H1 (cell line): Measurements from ENCODE around the gene FCRL5. TPM values are rescaled to one million over a fixed set of nuclear protein-coding genes. Genes with fewer than 3 reads are reported as not detected.

Experiments
- EP300 ChIP-seq, 2 experiments: IDR thresholded peaks; 1 replicate in 1 of 2; 2 replicates in 1 of 2; pipeline ENCODE4 v1.6.1; 2011 to 2012; ENCODE audit warnings: low read depth in 2 of 2, low read length in 2 of 2, mild to moderate bottlenecking in 2 of 2, borderline replicate concordance in 1 of 2, inconsistent platforms in 1 of 2, moderate library complexity in 1 of 2
- EZH2 ChIP-seq: fragments of 200-600 bp; sonication (generic); IDR thresholded peaks from 2 replicates; pipeline ENCODE4 v1.7.1; 2012; ENCODE audit warnings: low read depth, mild to moderate bottlenecking, moderate library complexity, low read length, inconsistent platforms; ENCODE audit not compliant: severe bottlenecking
- KDM5A ChIP-seq: fragments of 200-600 bp; IDR thresholded peaks from 2 replicates; pipeline ENCODE4 v1.7.1; 2012; ENCODE audit warnings: mild to moderate bottlenecking, low read length, inconsistent platforms, mixed read lengths
- POLR2AphosphoS5 ChIP-seq: IDR thresholded peaks from 2 replicates; pipeline ENCODE4 v1.6.1; 2011; ENCODE audit warnings: low read depth, low read length
- RBBP5 ChIP-seq: IDR thresholded peaks from 2 replicates; pipeline ENCODE4 v1.7.1; 2012; ENCODE audit warnings: low read depth, mild to moderate bottlenecking, inconsistent platforms, low read length, moderate library complexity, borderline replicate concordance
- TBP ChIP-seq: IDR thresholded peaks from 2 replicates; pipeline ENCODE4 v1.6.1; 2011; ENCODE audit warnings: low read depth, low read length, improper control_type of control experiment
- polyA plus RNA-seq, 7 experiments: library from polyadenylated mRNA; depleted of rRNA in 3 of 7; stranded (reverse) in 5 of 7; unstranded in 2 of 7; fragments of >200 nt in 5 of 7; fragments of 200-250 nt in 2 of 7; gene quantifications; 1 replicate in 5 of 7; 2 replicates in 1 of 7; 4 replicates in 1 of 7; pipeline versions ENCODE4 v1.2.1 to v1.2.3, GENCODE V29; 2011 to 2013; ENCODE audit warnings: missing spikeins in 2 of 7, mixed read lengths in 2 of 7
- total RNA-seq: library from RNA; stranded (reverse); fragmentation: NEBNext Ultra II Directional; extraction: Animal tissue kit (Norgen Biotek cat#: 25700); gene quantifications from 2 replicates; pipeline ENCODE4 v1.2.1, GENCODE V29; 2021
- TF ChIP-seq, protein P1 (sequence below): IDR thresholded peaks from 2 replicates; pipeline ENCODE4 v1.6.1; 2012; ENCODE audit warnings: low read length, inconsistent platforms

The FCRL5 gene
- total and polyA plus RNA-seq, 2 of the 8 experiments (the other 6 are each of a cell fraction or from before 2014, with no cell fraction given): 1.0 to 2.6 TPM

GRCh38 chr1:157539568-157539967 lies 12.7 kb downstream of the FCRL5 start (continued):
- TF ChIP-seq EZH2 (no peak), EP300 (IDR thresholded peaks at IDR 0.05; ENCODE audit: borderline replicate concordance in 1 of 2, low read depth in 2 of 2, low read length in 2 of 2) (no peak), RBBP5 (no peak), POLR2AphosphoS5 (no peak), TBP (no peak), KDM5A (no peak)
- TF ChIP-seq, protein P1, sequence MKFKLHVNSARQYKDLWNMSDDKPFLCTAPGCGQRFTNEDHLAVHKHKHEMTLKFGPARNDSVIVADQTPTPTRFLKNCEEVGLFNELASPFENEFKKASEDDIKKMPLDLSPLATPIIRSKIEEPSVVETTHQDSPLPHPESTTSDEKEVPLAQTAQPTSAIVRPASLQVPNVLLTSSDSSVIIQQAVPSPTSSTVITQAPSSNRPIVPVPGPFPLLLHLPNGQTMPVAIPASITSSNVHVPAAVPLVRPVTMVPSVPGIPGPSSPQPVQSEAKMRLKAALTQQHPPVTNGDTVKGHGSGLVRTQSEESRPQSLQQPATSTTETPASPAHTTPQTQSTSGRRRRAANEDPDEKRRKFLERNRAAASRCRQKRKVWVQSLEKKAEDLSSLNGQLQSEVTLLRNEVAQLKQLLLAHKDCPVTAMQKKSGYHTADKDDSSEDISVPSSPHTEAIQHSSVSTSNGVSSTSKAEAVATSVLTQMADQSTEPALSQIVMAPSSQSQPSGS: no peak
